Stimulated activated CD4-positive, alpha-beta T cell treated with anti-CD3 and anti-CD28 coated beads, Interleukin-2, amount 100 ng/mL, for 4 hours (primary cell): ENCODE results near the gene DHRSX.
"Not testable (repeated sequence)": the region's sequence is repeated elsewhere in the genome, so short reads cannot be mapped to it uniquely, and the experiment has no call there.

Source experiments
- DNase-seq: peaks from one replicate; pipeline ENCODE4 v3.0.0-alpha.2; 2020; ENCODE audit warnings: low read depth

DHRSX gene

DNA sequence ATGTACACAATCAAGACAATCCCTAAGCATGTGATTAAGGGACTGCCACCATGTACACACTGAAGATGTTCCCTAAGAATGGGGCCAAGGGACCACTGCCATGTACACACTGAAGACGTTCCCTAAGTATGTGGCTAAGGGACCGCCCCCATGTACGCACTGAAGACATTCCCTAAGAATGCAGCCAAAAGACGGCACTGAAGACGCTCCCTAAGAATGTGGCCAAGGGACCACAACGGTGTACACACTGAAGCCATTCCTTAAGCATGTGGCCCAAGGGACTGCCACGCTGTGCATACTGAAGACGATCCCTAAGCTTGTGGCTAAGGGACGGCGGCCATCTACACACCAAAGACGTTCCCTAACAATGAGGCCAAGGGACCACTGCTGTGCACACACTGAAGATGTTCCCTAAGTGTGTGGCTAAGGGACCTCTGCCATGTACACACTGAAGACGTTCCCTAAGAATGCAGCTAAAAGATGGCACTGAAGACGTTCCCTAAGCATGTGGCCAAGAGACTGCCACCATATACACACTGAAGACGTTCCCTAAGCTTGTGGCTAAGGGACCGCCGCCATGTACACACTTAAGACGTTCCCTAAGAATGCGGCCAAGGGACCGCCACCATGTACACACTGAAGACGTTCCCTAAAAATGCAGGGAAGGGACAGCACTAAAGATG is 26.4 kb downstream of the DHRSX start:
- no peak for DNase-seq

DNA sequence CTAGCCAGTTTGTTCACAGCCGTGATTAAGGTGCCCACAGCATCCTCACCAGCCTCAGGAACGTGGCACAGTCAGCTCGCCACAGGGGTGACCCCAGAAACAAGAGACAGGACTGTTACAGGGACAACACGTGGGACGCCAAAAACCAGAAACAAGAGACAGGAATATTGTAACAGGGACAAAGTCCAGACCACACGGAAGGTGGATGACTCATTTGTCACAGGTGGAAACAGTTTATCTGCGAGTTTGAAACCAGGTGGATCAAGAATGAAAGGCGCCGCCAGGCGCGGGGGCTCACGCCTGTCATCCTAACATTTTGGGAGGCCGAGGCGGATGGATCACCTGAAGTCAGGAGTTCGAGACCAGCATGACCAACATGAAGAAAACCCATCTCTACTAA is 27.7 kb downstream of the DHRSX start:
- not testable (repeated sequence) for DNase-seq

DNA sequence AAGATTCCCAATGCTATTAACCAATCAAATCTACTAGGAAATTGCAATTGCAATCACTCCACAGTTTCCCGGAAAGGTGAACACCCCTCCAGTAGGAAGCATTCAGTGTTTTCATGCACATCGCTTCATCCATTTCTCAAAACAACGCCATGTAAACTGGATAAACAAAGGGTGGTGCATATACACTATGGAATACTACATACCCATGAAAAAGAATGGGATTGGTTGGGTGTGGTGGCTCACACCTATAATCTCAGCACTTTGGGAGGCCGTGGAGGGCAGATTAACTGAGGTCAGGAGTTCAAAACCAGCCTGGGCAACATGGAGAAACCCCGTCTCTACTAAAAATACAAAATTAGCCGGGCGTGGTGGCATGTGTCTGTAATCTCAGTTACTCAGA is 29.1 kb downstream of the DHRSX start:
- no peak for DNase-seq

DNA sequence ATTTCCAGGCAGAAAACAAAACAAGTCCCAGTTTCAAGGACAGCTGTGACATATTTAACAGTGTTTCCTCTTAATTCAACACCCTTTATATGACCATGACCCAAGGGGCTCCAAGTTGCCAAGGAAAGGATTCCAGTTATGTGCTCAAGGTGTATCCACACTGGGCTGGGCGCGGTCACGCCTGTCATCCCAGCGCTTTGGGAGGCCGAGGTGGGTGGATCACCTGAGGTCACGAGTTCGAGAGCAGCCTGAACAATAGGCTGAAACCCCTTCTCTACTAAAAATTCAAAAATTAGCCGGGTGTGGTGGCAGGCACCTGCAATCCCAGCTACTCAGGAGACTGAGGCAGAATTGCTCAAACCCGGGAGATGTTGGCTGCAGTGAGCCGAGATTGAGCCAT is 29.6 kb downstream of the DHRSX start:
- not testable (repeated sequence) for DNase-seq

DNA sequence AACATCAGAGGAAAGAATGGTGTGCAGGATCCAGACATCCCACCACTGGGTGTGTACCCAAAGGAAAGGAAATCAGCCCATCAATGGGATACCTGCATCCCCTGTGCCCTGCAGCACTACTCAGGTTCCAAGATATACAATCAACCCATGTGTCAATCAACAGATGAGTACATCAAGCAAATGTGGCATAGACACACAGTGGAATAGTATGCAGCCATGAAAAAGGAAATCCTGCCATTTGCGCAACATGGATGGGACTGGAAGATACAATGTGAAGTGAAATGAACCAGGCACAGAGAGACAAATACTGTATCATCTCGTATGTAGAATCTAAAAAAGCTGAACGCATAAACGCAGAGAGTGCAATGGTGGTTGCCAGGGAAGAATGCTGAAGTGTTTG is 30.9 kb downstream of the DHRSX start:
- not testable (repeated sequence) for DNase-seq

DNA sequence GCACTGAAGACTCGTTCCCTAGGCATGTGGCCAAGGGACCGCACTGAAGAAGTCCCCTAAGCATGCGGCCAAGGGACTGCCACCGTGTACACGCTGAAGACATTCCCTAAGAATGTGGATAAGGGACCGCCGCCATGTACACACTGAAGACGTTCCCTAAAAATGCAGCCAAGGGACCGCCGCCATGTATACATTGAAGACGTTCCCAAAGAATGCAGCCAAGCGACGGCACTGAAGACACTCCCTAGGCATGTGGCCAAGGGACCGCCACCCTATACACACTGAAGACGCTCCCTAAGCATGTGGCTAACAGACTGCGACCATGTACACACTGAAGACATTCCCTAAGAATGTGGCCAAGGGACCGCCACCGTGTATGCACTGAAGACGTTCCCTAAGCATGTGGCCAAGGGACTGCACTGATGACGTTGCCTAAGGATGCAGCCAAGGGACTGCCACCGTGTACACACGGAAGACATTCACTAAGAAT is 31.5 kb downstream of the DHRSX start:
- no peak for DNase-seq

DNA sequence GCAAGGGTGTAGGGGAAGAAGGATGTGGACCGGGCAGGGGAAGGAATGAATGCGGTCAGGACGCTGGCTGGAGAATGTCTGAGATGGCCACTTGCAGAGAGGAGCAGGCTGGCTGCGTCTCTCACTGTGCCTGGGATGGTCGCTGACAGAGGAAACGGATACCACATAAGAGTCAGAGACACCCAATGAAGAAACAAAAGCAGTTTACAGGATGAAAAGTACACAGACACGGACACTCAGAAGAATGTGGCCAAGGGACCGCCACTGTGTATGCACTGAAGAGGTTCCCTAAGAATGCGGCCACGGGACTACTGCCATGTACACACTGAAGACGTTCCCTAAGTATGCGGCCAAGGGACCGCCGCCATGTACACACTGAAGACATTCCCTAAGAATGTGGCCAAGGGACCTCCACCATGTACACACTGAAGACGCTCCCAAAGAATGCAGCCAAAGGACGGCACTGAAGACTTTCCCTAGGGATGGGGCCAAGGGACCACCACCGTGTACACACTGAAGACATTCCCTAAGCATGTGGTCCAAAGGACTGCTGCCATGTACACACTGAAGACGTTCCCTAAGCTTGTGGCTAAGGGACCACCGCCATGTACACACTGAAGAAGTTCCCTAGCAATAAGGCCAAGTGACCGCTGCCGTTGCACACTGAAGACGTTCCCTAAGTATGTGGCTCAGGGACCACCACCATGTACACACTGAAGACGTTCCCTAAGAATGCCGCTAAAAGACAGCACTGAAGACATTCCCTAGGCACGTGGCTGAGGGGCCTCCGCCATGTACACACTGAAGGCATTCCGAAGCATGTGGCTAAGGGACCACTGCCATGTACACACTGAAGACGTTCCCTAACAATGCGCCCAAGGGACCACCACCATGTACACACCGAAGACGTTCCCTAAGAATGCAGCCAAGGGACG is 32.2 kb downstream of the DHRSX start:
- no peak for DNase-seq

DNA sequence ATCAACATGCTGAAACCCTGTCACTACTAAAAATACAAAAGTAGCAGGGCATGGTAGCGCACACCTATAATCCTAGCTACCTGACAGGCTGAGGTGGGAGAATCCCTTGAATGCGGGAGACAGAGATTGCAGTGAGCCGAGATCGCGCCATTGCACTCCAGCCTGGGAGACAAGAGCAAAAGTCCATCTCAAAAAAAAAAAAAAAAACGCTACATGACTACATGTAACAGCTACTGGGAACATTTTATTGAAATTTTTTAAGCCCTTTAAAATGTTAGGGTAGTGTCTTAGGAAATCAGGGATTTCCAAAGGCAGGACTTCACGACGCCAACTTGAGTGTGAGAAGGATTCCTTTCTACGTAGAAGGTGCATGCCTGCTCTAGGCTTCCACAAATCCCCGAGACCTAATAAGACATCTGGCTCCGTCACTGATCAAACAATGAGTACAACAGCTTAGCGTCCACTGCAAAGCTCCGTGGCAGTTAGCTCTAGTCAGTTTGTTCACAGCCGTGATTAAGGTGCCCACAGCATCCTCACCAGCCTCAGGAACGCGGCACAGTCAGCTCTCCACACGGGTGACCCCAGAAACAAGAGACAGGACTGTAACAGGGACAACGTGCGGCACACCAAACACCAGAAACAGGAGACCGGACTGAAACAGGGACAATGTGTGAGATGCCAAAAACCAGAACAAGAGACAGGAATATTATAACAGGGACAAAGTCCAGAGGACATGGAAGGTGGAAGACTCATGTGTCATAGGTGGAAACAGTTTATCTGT is 33.7 kb downstream of the DHRSX start:
- DNase-seq, result no peak

DNA sequence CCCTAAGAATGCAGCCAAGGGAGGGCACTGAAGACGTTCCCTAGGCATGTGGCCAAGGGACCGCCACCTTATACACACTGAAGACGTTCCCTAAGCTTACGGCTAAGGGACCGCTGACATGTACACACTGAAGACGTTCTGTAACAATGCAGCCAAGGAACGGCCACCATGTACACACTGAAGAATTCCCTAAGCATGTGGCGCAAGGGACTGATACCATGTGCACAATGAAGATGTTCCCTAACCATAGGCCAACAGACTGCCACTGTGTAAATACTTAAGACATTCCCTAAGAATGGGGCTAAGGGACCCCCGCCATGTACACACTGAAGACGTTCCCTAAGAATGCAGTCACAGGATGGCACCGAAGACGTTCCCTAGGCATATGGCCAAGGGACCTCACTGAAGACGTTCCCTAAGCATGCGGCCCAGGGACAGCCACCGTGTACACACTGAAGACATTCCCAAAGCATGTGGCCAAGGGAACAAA is 36.1 kb downstream of the DHRSX start:
- DNase-seq, result no peak

DNA sequence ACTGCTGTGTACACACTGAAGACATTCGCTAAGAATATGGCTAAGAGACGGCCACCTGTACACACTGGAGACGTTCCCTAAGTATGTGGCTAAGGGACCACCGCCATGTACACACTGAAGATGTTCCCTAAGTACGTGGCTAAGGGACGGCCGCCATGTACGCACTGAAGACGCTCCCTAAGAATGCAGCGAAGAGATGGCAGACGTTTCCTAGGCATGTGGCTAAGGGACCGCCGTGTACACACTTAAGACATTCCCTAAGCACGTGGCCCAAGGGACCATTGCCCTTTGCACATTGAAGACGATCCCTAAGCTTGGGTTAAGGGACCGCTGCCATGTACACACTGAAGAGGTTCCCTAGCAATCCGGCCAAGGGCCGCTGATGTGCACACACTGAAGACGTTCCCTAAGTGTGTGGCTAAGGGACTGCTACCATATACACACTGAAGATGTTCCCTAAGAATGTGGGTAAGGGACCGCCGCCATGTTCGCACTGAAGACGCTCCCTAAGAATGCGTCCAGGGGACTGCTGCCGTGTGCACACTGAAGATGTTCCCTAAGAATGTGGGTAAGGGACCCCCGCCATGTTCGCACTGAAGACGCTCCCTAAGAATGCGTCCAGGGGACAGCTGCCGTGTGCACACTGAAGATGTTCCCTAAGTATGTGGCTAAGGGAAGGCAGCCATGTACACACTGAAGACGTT is 36.7 kb downstream of the DHRSX start:
- no peak for DNase-seq

DNA sequence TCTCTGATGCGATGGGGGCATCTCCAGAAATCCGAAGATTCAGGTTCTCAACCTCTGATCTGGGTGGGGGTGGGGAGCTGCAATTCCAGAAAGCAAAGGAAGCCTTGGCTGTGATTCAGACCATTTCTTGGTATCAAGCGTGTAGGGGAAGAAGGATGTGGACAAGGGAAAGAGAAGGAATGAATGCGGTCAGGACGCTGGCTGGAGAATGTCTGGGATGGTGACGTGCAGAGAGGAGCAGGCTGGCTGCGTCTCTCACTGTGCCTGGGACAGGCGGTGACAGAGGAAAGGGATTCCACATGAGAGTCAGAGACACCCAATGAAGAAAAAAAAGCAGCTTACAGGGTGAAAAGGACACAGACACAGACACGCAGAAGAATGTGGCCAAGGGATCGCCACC is 37.3 kb downstream of the DHRSX start:
- not testable (repeated sequence) for DNase-seq

DNA sequence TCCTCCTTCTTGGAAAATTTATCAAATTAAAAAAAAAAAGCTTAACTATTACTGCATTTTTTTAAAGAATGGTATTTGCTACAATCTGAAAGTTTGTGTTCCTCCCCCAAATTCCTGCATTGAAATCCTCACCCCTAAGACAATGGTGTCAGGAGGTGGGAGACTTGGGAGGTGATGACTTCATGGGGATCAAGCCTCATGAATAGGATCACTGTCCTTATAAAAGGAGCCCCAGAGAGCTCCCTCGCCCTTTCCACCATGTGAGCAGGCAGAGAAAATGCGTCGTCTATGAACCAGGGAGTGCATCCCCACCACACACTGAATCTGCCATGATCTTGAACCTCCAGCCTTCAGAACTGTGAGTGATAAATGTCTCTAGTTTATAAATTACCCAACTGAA is 38.0 kb downstream of the DHRSX start:
- no peak for DNase-seq

DNA sequence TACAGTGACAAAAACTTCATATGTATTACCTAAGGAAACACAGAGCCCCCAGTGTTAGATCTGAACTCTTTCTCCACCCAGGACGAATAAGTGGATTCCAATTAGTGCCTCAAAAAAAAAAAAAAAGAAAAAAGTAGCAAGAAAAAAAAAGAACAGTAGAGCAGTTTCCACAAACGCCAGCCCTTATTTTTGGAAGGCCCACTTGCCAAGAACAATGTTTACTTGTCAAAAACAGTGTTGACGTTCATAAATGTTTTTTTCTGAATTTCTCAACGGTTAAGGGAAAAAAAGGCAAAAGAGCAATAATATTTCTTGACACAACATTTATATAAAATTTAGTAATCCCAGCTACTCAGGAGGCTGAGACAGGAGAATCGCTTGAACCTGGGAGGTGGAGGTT is 38.7 kb downstream of the DHRSX start:
- DNase-seq, result no peak

DNA sequence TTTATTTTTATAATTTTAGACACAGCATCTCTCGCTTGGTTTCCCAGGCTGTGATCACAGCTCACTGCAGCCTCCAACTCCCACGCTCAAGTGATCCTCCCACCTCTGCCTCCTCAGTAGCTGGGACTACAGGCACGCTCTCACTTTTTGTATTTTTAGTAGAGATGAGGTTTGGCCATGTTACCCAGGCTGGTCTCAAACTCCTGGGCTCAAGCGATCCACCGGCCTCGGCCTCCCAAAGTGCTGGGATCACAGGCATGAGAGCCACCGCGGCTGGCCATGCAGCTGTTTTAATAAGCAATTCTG is 39.1 kb downstream of the DHRSX start:
- DNase-seq, result no peak

DNA sequence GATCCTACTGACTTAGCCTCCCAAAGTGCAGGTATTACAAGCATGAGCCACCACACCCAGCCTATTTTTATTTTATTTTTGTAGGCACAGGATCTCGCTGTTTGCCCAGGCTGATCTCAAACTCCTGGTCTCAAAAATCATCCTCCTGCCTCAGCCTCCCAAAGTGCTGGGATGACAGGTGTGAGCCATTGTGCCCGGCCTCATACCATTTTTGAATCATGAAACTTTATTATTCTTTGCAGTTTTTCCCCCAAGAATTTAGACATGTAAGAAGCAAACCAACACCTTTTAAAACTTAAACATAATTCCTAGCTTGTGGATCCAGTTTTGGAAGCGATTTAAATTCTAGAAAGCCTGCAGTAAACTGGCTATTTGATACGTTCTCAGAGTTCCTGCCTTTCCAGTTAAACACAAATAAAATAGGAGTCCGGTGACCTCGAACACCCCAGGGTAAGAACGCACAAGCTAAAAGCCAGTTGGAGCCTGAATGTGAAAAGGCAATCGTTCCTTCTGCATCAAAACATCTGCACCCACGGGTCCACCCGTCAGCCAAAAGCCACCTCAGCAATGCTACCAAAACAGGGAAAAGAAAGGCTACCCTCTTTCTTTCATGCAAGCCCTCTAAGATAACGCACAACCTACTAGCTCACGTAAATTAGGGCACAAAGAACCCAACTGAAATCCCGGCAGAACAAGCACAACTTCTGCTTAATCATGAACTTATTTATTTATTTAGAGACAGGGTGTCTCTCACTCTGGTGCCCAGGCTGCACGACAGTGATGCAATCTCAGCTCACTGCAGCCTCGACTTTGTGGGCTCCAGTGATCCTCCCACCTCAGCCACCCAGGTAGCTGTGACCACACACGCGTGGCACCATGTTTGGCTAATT is 39.7 kb downstream of the DHRSX start:
- DNase-seq, result not testable (repeated sequence)

DNA sequence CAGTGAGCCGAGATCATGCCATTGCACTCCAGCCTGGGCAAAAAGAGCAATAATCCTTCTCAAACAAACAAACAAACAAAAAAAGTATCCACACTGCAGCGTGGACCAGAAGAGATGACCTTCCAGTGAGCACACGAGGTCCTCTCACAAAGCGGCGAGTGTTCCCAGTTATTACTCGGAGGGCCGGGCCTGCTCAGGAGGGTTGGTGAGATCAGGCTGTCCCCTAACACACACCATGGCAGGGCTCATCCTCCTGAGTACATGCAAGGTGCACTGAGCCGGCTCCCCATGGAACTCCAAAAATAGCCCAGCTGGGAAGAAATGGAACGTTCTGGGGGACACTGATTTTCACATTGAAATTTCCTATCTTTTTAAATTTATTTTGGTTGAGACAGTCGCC is 40.7 kb downstream of the DHRSX start:
- not testable (repeated sequence) for DNase-seq

DNA sequence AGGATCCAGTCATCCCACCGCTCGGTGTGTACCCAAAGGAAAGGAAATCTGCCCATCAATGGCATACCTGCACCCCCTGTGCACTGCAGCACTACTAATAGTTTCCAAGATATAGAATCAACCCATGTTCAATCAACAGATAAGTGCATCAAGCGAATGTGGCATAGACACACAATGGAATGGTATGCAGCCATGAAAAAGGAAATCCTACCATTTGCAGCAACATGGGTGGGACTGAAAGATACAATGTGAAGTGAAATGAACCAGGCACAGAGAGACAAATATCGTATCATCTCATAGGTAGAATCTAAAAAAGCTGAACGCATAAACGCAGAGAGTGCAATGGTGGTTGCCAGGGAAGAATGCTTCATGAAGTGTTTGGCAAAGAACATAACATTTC is 42.5 kb downstream of the DHRSX start:
- DNase-seq, result no peak

DNA sequence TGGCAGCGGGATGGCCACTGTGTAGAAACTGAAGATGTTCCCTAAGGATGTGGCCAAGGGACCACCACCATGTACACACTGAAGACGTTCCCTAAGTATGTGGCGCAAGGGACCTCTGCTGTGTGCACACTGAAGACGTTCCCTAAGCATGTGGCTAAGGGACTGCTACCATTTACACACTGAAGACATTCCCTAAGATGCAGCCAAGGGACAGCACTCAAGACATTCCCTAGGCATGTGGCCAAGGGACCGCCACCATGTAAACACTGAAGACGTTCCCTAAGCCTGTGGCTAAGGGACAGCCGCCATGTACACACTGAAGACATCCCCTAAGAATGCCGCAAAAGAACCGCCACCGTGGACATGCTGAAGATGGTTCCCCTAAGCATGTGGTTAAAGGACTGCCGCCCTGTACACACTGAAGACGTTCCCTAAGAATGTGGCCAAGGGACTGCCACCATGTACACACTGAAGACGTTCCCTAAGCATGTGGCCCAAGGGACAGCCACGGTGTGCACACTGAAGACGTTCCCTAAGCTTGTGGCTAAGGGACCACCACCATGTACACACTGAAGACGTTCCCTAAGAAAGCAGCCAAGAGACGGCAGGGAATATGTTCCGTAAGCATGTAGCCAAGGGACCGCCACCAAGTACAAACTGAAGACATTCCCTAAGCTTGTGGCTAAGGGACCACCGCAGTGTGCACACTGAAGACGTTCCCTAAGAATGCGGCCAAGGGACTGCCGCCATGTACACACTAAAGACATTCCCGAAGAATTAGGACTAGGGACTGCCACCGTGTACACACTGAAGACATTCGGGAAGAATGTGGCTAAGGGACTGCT is 43.3 kb downstream of the DHRSX start:
- DNase-seq, result no peak

DNA sequence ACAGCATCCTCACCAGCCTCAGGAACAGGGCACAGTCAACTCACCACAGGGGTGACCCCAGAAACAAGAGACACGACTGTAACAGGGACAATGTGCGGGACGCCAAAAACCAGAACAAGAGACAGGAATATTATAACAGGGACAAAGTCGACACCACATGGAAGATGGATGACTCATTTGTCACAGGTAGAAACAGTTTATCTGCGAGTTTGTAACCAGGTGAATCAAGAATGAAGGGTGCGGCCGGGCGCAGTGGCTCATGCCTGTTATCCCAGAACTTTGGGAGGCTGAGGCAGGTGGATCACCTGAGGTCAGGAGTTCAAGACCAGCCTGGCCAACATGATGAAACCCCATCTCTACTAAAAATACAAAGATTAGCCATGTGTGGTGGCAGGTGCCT is 44.7 kb downstream of the DHRSX start:
- DNase-seq, result not testable (repeated sequence)

DNA sequence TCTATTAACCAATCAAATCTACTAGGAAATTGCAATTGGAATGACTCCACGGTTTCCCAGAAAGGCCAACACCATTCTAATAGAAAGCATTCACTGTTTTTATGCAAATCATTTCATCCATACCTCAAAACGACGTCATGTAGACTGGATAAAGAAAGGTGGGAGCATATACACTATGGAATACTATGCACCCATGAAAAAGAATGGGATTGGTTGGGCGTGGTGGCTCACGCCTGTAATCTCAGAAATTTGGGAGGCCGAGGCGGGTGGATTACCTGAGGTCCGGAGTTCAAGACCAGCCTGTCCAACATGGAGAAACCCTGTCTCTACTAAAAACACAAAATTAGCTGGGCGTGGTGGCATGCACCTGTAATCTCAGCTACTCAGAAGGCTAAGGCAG is 46.2 kb downstream of the DHRSX start:
- DNase-seq, result not testable (repeated sequence)
